Lung (tissue), 12 donors: ENCODE measurements around the gene KRTAP2-1. TPM values are rescaled to one million over a fixed set of nuclear protein-coding genes. Genes with fewer than 3 reads are reported as not detected.
"Not testable (repeated sequence)": the region's sequence is repeated elsewhere in the genome, so short reads cannot be mapped to it uniquely, and the experiment has no call there.

Experiments used
- ATAC-seq: fragments of 200-7000 bp; cut with Tn5 transposase; one replicate; pipeline ENCODE4 v1.9.1; 2020; ENCODE audit warnings: moderate number of reproducible peaks; ENCODE audit not compliant: insufficient read depth, low FRiP score
- DNase-seq, 3 donors: peaks; one replicate each; pipeline ENCODE4 v3.0.0-alpha.2; 2013 to 2017
- H3K27ac ChIP-seq, 2 donors: one replicate each; pipeline ENCODE4 v1.5.1; 2013; ENCODE audit warnings: mild to moderate bottlenecking in 2 of 2, moderate library complexity in 2 of 2, control low read depth in 1 of 2, inconsistent platforms in 1 of 2, low read depth in 1 of 2, low read length in 1 of 2
- H3K27me3 ChIP-seq, 3 donors: one replicate each; pipeline ENCODE4 v1.5.1; 2013; ENCODE audit warnings: low read length in 2 of 3; ENCODE audit not compliant: control insufficient read depth in 3 of 3, insufficient read depth in 3 of 3
- H3K36me3 ChIP-seq, 4 donors: one replicate each; pipeline ENCODE4 v1.5.1; 2013; ENCODE audit warnings: low read length in 4 of 4, mild to moderate bottlenecking in 1 of 4, moderate library complexity in 1 of 4; ENCODE audit not compliant: control insufficient read depth in 4 of 4, insufficient read depth in 4 of 4
- H3K4me1 ChIP-seq, 5 donors: one replicate each; pipeline ENCODE4 v1.5.1; 2013; ENCODE audit warnings: low read length in 5 of 5, mild to moderate bottlenecking in 2 of 5, moderate library complexity in 1 of 5; ENCODE audit not compliant: control insufficient read depth in 5 of 5, insufficient read depth in 5 of 5
- H3K4me3 ChIP-seq: one replicate; pipeline ENCODE4 v1.5.1; 2013; ENCODE audit warnings: mild to moderate bottlenecking, control low read depth, moderate library complexity
- H3K9ac ChIP-seq, 2 donors: one replicate each; pipeline ENCODE4 v1.5.1; 2013; ENCODE audit warnings: low read length in 2 of 2, control low read depth in 1 of 2; ENCODE audit not compliant: insufficient read depth in 1 of 2
- H3K9me3 ChIP-seq, 4 donors: one replicate each; pipeline ENCODE4 v1.5.1; 2013; ENCODE audit warnings: low read length in 3 of 4, mild to moderate bottlenecking in 1 of 4, moderate library complexity in 1 of 4; ENCODE audit not compliant: control insufficient read depth in 4 of 4, insufficient read depth in 3 of 4
- CTCF ChIP-seq: IDR thresholded peaks from 2 replicates; pipeline ENCODE4 v1.5.1; 2012; ENCODE audit warnings: mild to moderate bottlenecking; ENCODE audit errors: control extremely low read depth, extremely low read depth
- WGBS, 2 donors: extraction: QIAGEN DNeasy Blood & Tissue Kit; methylation state at CpG; one replicate each; pipeline ENCODE4 v1.1.7; 2013; 5-methylcytosine and 5-hydroxymethylcytosine counted together
- polyA plus RNA-seq, 2 donors: library from polyadenylated mRNA; stranded (reverse); fragments of 200-250 nt; gene quantifications; one replicate each; pipeline ENCODE4 v1.2.1, GENCODE V29; 2013
- total RNA-seq, 2 donors: library from RNA; depleted of rRNA in 1 of 2; stranded (reverse); fragments of >200 nt in 1 of 2; gene quantifications; one replicate each; pipeline ENCODE4 v1.2.1, GENCODE V29; 2014 to 2021
- donor health status: control.
- donor health status: control.
- donor health status: Bipolar disorder and iron deficiency.
- donor health status: healthy.
- donor health status: DM: yes; HTN: yes; CAD: no.

The KRTAP2-1 gene
- total and polyA plus RNA-seq, 4 donors = not detected

- ATAC-seq (no peak), DNase-seq (no peak)
- H3K9ac ChIP-seq = no peak overlapping the region
- H3K9me3 ChIP-seq = no peaks in the 10 kb centered on the region
- no peaks in the 10 kb centered on the region for H3K4me1 ChIP-seq
- no peak for TF ChIP-seq CTCF
- no peaks in the 10 kb centered on the region for H3K36me3 ChIP-seq
- H3K27me3 ChIP-seq = peaks cover 0 to 2% (median 0%) of the 10 kb centered on the region in 3 donors
- H3K4me3 ChIP-seq = no peak overlapping the region
- no peak overlapping the region for H3K27ac ChIP-seq
- 52 to 69% methylated on average over 5 of the region's 5 CpGs for WGBS, 2 donors
Measured at GRCh38 chr17:41002814-41003213, 44.3 kb downstream of the KRTAP2-1 start.

GRCh38 chr17:41001795-41002194 lies 45.3 kb downstream of the KRTAP2-1 start:
- Histone ChIP-seq H3K4me1 (no peaks in the 10 kb centered on the region), H3K27me3 (peaks cover 0 to 2% (median 0%) of the 10 kb centered on the region in 3 donors), H3K36me3 (no peaks in the 10 kb centered on the region), H3K9me3 (no peaks in the 10 kb centered on the region), H3K4me3 (no peak overlapping the region), H3K9ac (no peak overlapping the region), H3K27ac (no peak overlapping the region)
- ATAC-seq = no peak
- whole genome bisulfite sequencing, 2 donors = 83 to 88% methylated on average over 4 of the region's 4 CpGs
- no peak for DNase-seq
- TF ChIP-seq CTCF = no peak

GRCh38 chr17:40999563-40999962 lies 47.6 kb downstream of the KRTAP2-1 start, which contains the start of gene KRTAP3-2:
Gene KRTAP3-2 (minus strand): TSS chr17:40999906. CDS start chr17:40999853, 53 bp downstream.
- not testable (repeated sequence) for DNase-seq, H3K27ac ChIP-seq, ATAC-seq, H3K36me3 ChIP-seq, H3K27me3 ChIP-seq, H3K9ac ChIP-seq, H3K9me3 ChIP-seq, H3K4me3 ChIP-seq, H3K4me1 ChIP-seq
- 84 to 89% methylated on average over 6 of the region's 6 CpGs for WGBS, 2 donors

GRCh38 chr17:40997361-40997760 lies 49.8 kb downstream of the KRTAP2-1 start:
- no peaks in the 10 kb centered on the region for H3K36me3 ChIP-seq
- no peaks in the 10 kb centered on the region for H3K9me3 ChIP-seq
- H3K4me1 ChIP-seq = no peaks in the 10 kb centered on the region
- no peak overlapping the region for H3K9ac ChIP-seq
- 64 to 85% methylated on average over 2 of the region's 2 CpGs for WGBS, 2 donors
- H3K4me3 ChIP-seq = no peak overlapping the region
- DNase-seq = no peak
- no peak for ATAC-seq
- no peak for TF ChIP-seq CTCF
- no peak overlapping the region for H3K27ac ChIP-seq
- peaks cover 0 to 2% (median 2%) of the 10 kb centered on the region in 3 donors for H3K27me3 ChIP-seq
